ENCODE results near the gene SLC16A3. TPM values are rescaled to one million over a fixed set of nuclear protein-coding genes. Genes with fewer than 3 reads are reported as not detected.

The SLC16A3 gene
- total RNA-seq, 1 donor from 2014 or later: 21.1 TPM

- Histone ChIP-seq H3K4me1 (peaks cover 50% of the 10 kb centered on the region), H3K27me3 (no peaks in the 10 kb centered on the region), H3K27ac (peak overlapping the region; percentile 75), H3K36me3 (no peaks in the 10 kb centered on the region), H3K9me3 (no peaks in the 10 kb centered on the region), H3K4me3 (no peak overlapping the region)
- intact Hi-C loops (cut with DNase I): no loop called here
- TF ChIP-seq POLR2A (IDR thresholded peaks at IDR 0.05) (no peak), POLR2AphosphoS5 (IDR thresholded peaks at IDR 0.05; ENCODE audit: insufficient read depth in 1 of 2, low read depth in 1 of 2) (no peak), CTCF (IDR thresholded peaks at IDR 0.05) (no peak)
- DNase-seq (ENCODE audit: extremely low spot score in 2 of 2): no peak
These were observed 53.7 kb downstream of the SLC16A3 start for GRCh38 chr17:82282239-82283207.

GRCh38 chr17:82283208-82283749, 54.4 kb downstream of the SLC16A3 start:
- H3K9me3 ChIP-seq: no peaks in the 10 kb centered on the region
- H3K27ac ChIP-seq: peak overlapping the region; percentile 75
- H3K27me3 ChIP-seq: no peaks in the 10 kb centered on the region
- no peaks in the 10 kb centered on the region for H3K36me3 ChIP-seq
- TF ChIP-seq CTCF (IDR thresholded peaks at IDR 0.05) (no peak), POLR2A (IDR thresholded peaks at IDR 0.05) (no peak), POLR2AphosphoS5 (IDR thresholded peaks at IDR 0.05; ENCODE audit: insufficient read depth in 1 of 2, low read depth in 1 of 2) (peak in 1 of 2 donors; percentile 28)
- H3K4me3 ChIP-seq: no peak overlapping the region
- peaks cover 57% of the 10 kb centered on the region for H3K4me1 ChIP-seq
- intact Hi-C loops (cut with DNase I): no loop called here
- no peak for DNase-seq (ENCODE audit: extremely low spot score in 2 of 2)

- Histone ChIP-seq H3K27ac (peak overlapping the region; percentile 75), H3K4me1 (peaks cover 64% of the 10 kb centered on the region), H3K9me3 (no peaks in the 10 kb centered on the region), H3K4me3 (no peak overlapping the region), H3K36me3 (no peaks in the 10 kb centered on the region), H3K27me3 (no peaks in the 10 kb centered on the region)
- no peak for DNase-seq (ENCODE audit: extremely low spot score in 2 of 2)
- TF ChIP-seq POLR2A (IDR thresholded peaks at IDR 0.05): no peak
- TF ChIP-seq POLR2AphosphoS5 (IDR thresholded peaks at IDR 0.05; ENCODE audit: insufficient read depth in 1 of 2, low read depth in 1 of 2): peak in 1 of 2 donors; percentile 70
- intact Hi-C loops (cut with DNase I): no loop called here
These were observed 56.3 kb downstream of the SLC16A3 start for GRCh38 chr17:82285141-82285540.

GRCh38 chr17:82287013-82287867, 58.4 kb downstream of the SLC16A3 start:
- TF ChIP-seq POLR2AphosphoS5 (IDR thresholded peaks at IDR 0.05; ENCODE audit: insufficient read depth in 1 of 2, low read depth in 1 of 2) (no peak), CTCF (IDR thresholded peaks at IDR 0.05) (no peak), POLR2A (IDR thresholded peaks at IDR 0.05) (no peak)
- H3K9me3 ChIP-seq: no peaks in the 10 kb centered on the region
- H3K36me3 ChIP-seq: no peaks in the 10 kb centered on the region
- H3K4me1 ChIP-seq: peaks cover 66% of the 10 kb centered on the region
- H3K4me3 ChIP-seq: no peak overlapping the region
- peak overlapping the region; percentile 75 for H3K27ac ChIP-seq
- no peaks in the 10 kb centered on the region for H3K27me3 ChIP-seq
- intact Hi-C loops (cut with DNase I): no loop called here
- DNase-seq (ENCODE audit: extremely low spot score in 2 of 2): no peak

Data from vagina (tissue), 2 donors.